Parathyroid adenoma (tissue), 2 donors: ENCODE data around the gene ITGA11.

Experiments
- H2AFZ ChIP-seq: fragments of 300-600 bp; sonication (generic); one replicate; pipeline ENCODE4 v1.7.0; 2017; ENCODE audit warnings: antibody characterized with exemption, mild to moderate bottlenecking
- H3K27ac ChIP-seq: fragments of 300-600 bp; sonication (generic); one replicate; pipeline ENCODE4 v1.7.0; 2017
- H3K27me3 ChIP-seq: fragments of 300-600 bp; sonication (generic); one replicate; pipeline ENCODE4 v1.7.0; 2017; ENCODE audit warnings: low read length; ENCODE audit not compliant: control insufficient read depth, insufficient read depth
- H3K36me3 ChIP-seq: fragments of 300-600 bp; sonication (generic); one replicate; pipeline ENCODE4 v1.7.0; 2017; ENCODE audit warnings: low read length; ENCODE audit not compliant: control insufficient read depth, insufficient read depth
- H3K4me1 ChIP-seq: fragments of 300-600 bp; sonication (generic); one replicate; pipeline ENCODE4 v1.7.0; 2017; ENCODE audit warnings: control low read depth
- H3K4me2 ChIP-seq: fragments of 300-600 bp; sonication (generic); one replicate; pipeline ENCODE4 v1.7.0; 2017; ENCODE audit warnings: low read length
- H3K4me3 ChIP-seq: fragments of 300-600 bp; sonication (generic); one replicate; pipeline ENCODE4 v1.7.0; 2017; ENCODE audit warnings: low read depth, low read length
- H3K79me2 ChIP-seq: fragments of 300-600 bp; sonication (generic); one replicate; pipeline ENCODE4 v1.7.0; 2017; ENCODE audit warnings: control low read depth
- H3K9ac ChIP-seq: fragments of 300-600 bp; sonication (generic); one replicate; pipeline ENCODE4 v1.7.0; 2017; ENCODE audit warnings: mild to moderate bottlenecking
- H3K9me3 ChIP-seq: fragments of 300-600 bp; sonication (generic); one replicate; pipeline ENCODE4 v1.7.0; 2017; ENCODE audit warnings: low read length; ENCODE audit not compliant: control insufficient read depth
- TF ChIP-seq, protein P1 (sequence below): fragments of 300-600 bp; sonication (generic); IDR thresholded peaks from one replicate; pipeline ENCODE4 v1.7.0; 2017; ENCODE audit warnings: antibody characterized with exemption, mild to moderate bottlenecking
- donor health status: primary hyperparathyroidism.

The ITGA11 gene

DNA sequence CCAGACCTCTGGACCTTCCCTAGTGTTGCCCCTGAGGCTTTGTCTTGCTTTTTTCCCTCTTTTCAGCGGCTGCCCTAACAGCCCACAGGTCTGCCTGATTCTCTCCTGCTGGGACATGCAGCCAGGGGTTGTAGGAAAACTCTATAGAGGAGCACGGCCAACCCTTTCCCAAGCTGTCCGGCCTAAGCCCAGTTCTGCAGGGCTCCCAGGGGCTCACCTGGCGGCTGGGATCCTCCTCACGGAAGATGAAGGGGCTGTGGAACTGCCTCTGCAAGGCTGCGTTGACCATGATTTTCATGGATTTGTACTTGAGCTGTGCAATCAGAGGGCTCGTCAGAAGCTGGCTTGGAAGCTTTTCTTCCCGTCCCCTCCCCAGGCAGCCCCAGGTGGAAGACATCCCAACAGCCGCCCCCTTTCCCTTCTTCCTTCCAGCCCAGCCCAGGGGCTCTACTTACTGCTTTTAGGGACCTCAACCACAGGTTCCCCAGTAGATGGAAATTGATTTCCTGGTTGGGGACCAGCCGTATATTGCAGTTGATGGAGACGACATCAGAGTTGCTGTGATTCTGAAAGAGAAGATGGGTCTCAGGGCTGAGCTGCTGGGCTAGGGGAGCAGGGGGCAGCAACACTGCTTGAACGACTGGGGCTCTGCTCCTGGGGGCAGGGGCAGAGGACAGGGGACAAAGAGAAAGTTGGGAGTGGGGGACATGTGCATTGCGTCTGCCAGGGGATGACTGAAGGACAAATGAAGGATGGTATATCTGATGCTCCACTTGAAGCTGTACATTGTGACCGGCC, 124.6 kb downstream of the ITGA11 start:
- Histone ChIP-seq H3K27ac (no peak overlapping the region), H3K79me2 (no peaks in the 10 kb centered on the region), H3K36me3 (no peaks in the 10 kb centered on the region), H3K4me3 (no peak overlapping the region), H3K4me2 (no peak overlapping the region), H3K9ac (no peak overlapping the region), H3K27me3 (no peaks in the 10 kb centered on the region), H2AFZ (no peak overlapping the region), H3K4me1 (no peaks in the 10 kb centered on the region), H3K9me3 (no peaks in the 10 kb centered on the region)
- TF ChIP-seq, protein P1, sequence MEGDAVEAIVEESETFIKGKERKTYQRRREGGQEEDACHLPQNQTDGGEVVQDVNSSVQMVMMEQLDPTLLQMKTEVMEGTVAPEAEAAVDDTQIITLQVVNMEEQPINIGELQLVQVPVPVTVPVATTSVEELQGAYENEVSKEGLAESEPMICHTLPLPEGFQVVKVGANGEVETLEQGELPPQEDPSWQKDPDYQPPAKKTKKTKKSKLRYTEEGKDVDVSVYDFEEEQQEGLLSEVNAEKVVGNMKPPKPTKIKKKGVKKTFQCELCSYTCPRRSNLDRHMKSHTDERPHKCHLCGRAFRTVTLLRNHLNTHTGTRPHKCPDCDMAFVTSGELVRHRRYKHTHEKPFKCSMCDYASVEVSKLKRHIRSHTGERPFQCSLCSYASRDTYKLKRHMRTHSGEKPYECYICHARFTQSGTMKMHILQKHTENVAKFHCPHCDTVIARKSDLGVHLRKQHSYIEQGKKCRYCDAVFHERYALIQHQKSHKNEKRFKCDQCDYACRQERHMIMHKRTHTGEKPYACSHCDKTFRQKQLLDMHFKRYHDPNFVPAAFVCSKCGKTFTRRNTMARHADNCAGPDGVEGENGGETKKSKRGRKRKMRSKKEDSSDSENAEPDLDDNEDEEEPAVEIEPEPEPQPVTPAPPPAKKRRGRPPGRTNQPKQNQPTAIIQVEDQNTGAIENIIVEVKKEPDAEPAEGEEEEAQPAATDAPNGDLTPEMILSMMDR = no peak

- Histone ChIP-seq H3K79me2 (no peaks in the 10 kb centered on the region), H3K36me3 (no peaks in the 10 kb centered on the region), H3K9me3 (no peaks in the 10 kb centered on the region), H3K9ac (no peak overlapping the region), H3K4me2 (no peak overlapping the region), H3K27me3 (no peaks in the 10 kb centered on the region), H3K4me1 (no peaks in the 10 kb centered on the region), H3K4me3 (no peak overlapping the region), H3K27ac (no peak overlapping the region), H2AFZ (no peak overlapping the region)
- TF ChIP-seq, protein P1 = no peak
These were observed 126.5 kb downstream of the ITGA11 start for GRCh38 chr15:68305420-68305871.

DNA sequence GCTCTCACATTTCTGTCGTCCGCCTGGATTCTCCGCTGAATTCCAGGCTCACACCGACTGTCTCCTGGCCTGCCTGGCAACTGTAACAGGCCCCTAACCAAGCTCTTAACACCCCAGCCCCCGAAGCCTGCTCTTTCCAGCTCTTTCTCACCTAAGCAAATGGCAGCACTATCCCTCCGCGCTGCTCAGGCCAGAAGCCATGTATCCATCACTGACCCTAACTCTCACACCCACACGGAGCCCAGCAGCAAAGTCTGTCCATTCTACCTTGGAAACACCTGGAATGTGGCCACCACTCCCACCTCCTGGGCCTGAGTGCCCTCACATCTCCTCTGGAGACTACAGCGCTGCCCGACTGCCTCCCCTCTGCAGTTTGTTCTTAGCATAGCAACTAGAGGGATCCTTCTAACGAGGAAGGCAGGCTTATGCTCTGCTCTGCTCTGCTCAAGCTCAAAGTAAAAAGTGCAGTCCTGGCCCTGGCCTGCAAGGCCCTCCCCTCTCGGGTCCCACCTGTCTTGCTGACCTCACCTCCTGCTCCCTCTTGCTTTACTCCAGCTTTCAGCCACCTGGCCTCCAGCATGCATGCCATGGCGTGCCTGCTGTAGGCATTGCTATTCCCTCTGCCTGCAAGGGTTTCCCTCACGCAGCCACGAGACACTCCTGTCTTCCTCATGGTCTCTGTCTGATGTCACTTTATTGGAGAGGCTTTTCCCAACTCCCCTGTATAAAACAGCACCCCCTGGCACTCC, 127.2 kb downstream of the ITGA11 start:
- Histone ChIP-seq H3K27me3 (no peaks in the 10 kb centered on the region), H3K36me3 (no peaks in the 10 kb centered on the region), H3K79me2 (no peaks in the 10 kb centered on the region), H3K4me3 (no peak overlapping the region), H3K9ac (no peak overlapping the region), H3K27ac (no peak overlapping the region), H3K9me3 (no peaks in the 10 kb centered on the region), H3K4me2 (no peak overlapping the region), H2AFZ (no peak overlapping the region), H3K4me1 (no peaks in the 10 kb centered on the region)
- TF ChIP-seq, protein P1 = no peak

- no peak overlapping the region for H3K27ac ChIP-seq
- TF ChIP-seq, protein P1 = no peak
These were observed 128.2 kb downstream of the ITGA11 start for GRCh38 chr15:68303560-68304436.

More at GRCh38 chr15:68303560-68304436, 128.2 kb downstream of the ITGA11 start:
- H3K4me2 ChIP-seq = no peak overlapping the region
- no peaks in the 10 kb centered on the region for H3K9me3 ChIP-seq
- no peak overlapping the region for H3K9ac ChIP-seq
- H3K36me3 ChIP-seq = no peaks in the 10 kb centered on the region
- H3K4me3 ChIP-seq = no peak overlapping the region
- no peaks in the 10 kb centered on the region for H3K79me2 ChIP-seq
- no peaks in the 10 kb centered on the region for H3K27me3 ChIP-seq
- H3K4me1 ChIP-seq = no peaks in the 10 kb centered on the region
- H2AFZ ChIP-seq = no peak overlapping the region
